SK-N-SH (cell line): Measurements from ENCODE around the gene NISCH. TPM values are rescaled to one million over a fixed set of nuclear protein-coding genes. Genes with fewer than 3 reads are reported as not detected.

Experiments used
- CTCF ChIA-PET: fragments of 300-600, 350-600 bp; formaldehyde crosslinking; extraction: SDS; loops from one replicate; lab custom pipeline; 2021; lab: Yijun Ruan, JAX
- POLR2A ChIA-PET: fragments of 350-600 bp; sonication (Branson Sonifier 250); formaldehyde crosslinking; extraction: SDS; loops from one replicate; lab custom pipeline; 2020; ENCODE audit warnings: antibody characterized with exemption, inconsistent platforms; lab: Yijun Ruan, JAX
- DNase-seq: peaks from one replicate; pipeline ENCODE4 v3.0.0; 2012
- H2AFZ ChIP-seq: fragments of 200-600 bp; sonication (generic); 2 replicates; pipeline ENCODE4 v1.8.1; 2016; ENCODE audit warnings: antibody characterized with exemption, mild to moderate bottlenecking, low read depth
- H3F3A ChIP-seq: fragments of 200-600 bp; sonication (generic); replicated peaks from 2 replicates; pipeline ENCODE3; 2016; ENCODE audit warnings: antibody characterized with exemption, mild to moderate bottlenecking; ENCODE audit not compliant: insufficient read depth
- H3K27ac ChIP-seq, 2 experiments: fragments of 200-500 bp in 1 of 2; fragments of 200-600 bp in 1 of 2; sonication (Bioruptor generic) in 1 of 2; sonication (generic), shearing (Covaris generic) in 1 of 2; 2 replicates each; pipeline versions ENCODE4 v1.5.1 to v1.6.1; 2014 to 2016; ENCODE audit warnings: low read depth in 2 of 2, inconsistent platforms in 1 of 2, low read length in 1 of 2, mild to moderate bottlenecking in 1 of 2, mixed read lengths in 1 of 2
- H3K27me3 ChIP-seq: fragments of 200-600 bp; sonication (generic), shearing (Covaris generic); 2 replicates; pipeline ENCODE4 v1.6.1; 2016; ENCODE audit warnings: mixed run types; ENCODE audit not compliant: insufficient read depth
- H3K36me3 ChIP-seq, 2 experiments: fragments of 200-500 bp in 1 of 2; fragments of 200-600 bp in 1 of 2; sonication (Bioruptor generic) in 1 of 2; sonication (generic) in 1 of 2; replicated peaks in 1 of 2; 2 replicates each; pipeline versions ENCODE3 to v1.5.1; 2014 to 2016; ENCODE audit warnings: low read length in 1 of 2, mild to moderate bottlenecking in 1 of 2; ENCODE audit not compliant: insufficient read depth in 2 of 2, control insufficient read depth in 1 of 2
- H3K4me1 ChIP-seq, 2 experiments: fragments of 200-500 bp in 1 of 2; fragments of 200-600 bp in 1 of 2; sonication (Bioruptor generic) in 1 of 2; sonication (generic), shearing (Covaris generic) in 1 of 2; 2 replicates each; pipeline versions ENCODE4 v1.5.1 to v1.6.1; 2014 to 2016; ENCODE audit warnings: low read depth in 1 of 2, low read length in 1 of 2, mixed run types in 1 of 2; ENCODE audit not compliant: insufficient read depth in 2 of 2, control insufficient read depth in 1 of 2
- H3K4me2 ChIP-seq: fragments of 200-600 bp; sonication (generic), shearing (Covaris generic); 2 replicates; pipeline ENCODE4 v1.6.1; 2017; ENCODE audit warnings: mixed run types
- H3K4me3 ChIP-seq, 2 experiments: fragments of 200-500 bp in 1 of 2; fragments of 200-600 bp in 1 of 2; sonication (Bioruptor generic) in 1 of 2; sonication (generic), shearing (Covaris generic) in 1 of 2; 2 replicates each; pipeline versions ENCODE4 v1.5.1 to v1.8.1; 2014 to 2016; ENCODE audit warnings: low read depth in 2 of 2, inconsistent platforms in 1 of 2, low read length in 1 of 2, mild to moderate bottlenecking in 1 of 2, mixed read lengths in 1 of 2, moderate library complexity in 1 of 2
- H3K79me2 ChIP-seq: fragments of 200-600 bp; sonication (generic); 2 replicates; pipeline ENCODE4 v1.8.1; 2017; ENCODE audit warnings: mild to moderate bottlenecking; ENCODE audit not compliant: insufficient read depth
- H3K9ac ChIP-seq: fragments of 200-600 bp; sonication (generic); 2 replicates; pipeline ENCODE4 v1.6.1; 2017; ENCODE audit warnings: mixed run types
- H3K9me2 ChIP-seq: fragments of 200-600 bp; sonication (generic); 2 replicates; pipeline ENCODE4 v1.6.1; 2017; ENCODE audit warnings: mixed run types
- H3K9me3 ChIP-seq: fragments of 200-600 bp; sonication (generic); 2 replicates; pipeline ENCODE4 v1.6.1; 2017; ENCODE audit warnings: mixed run types, mild to moderate bottlenecking, moderate library complexity
- H4K20me1 ChIP-seq: fragments of 200-600 bp; sonication (generic); 2 replicates; pipeline ENCODE4 v1.6.1; 2017; ENCODE audit warnings: mild to moderate bottlenecking, mixed run types; ENCODE audit not compliant: insufficient read depth
- EP300 ChIP-seq, 2 experiments: IDR thresholded peaks; 2 replicates each; pipeline versions ENCODE4 v1.4.0 to v1.6.1; 2012; ENCODE audit warnings: borderline replicate concordance in 1 of 2, low read depth in 1 of 2, low read length in 1 of 2
- FOXJ3 ChIP-seq: sonication (generic); formaldehyde crosslinking; IDR thresholded peaks from 2 replicates; pipeline ENCODE4 v1.5.1; 2020; ENCODE audit warnings: mild to moderate bottlenecking, missing genetic modification reagents
- FOXM1 ChIP-seq: IDR thresholded peaks from 2 replicates; pipeline ENCODE4 v1.4.0; 2012; ENCODE audit warnings: low read depth, mild to moderate bottlenecking
- GABPA ChIP-seq: IDR thresholded peaks from 2 replicates; pipeline ENCODE4 v1.4.0; 2012; ENCODE audit warnings: low read depth, mild to moderate bottlenecking
- GATA2 ChIP-seq: sonication (generic); formaldehyde crosslinking; IDR thresholded peaks from 2 replicates; pipeline ENCODE4 v1.5.0; 2020; ENCODE audit warnings: mild to moderate bottlenecking, missing genetic modification reagents
- JUND ChIP-seq: IDR thresholded peaks from 2 replicates; pipeline ENCODE4 v1.4.0; 2012
- MEF2A ChIP-seq: IDR thresholded peaks from 2 replicates; pipeline ENCODE4 v1.4.0; 2012; ENCODE audit warnings: low read depth, borderline replicate concordance
- POLR2AphosphoS5 ChIP-seq: IDR thresholded peaks from 2 replicates; pipeline ENCODE4 v1.6.1; 2012; ENCODE audit warnings: low read depth, low read length
- RFX5 ChIP-seq: IDR thresholded peaks from 2 replicates; pipeline ENCODE4 v1.6.1; 2012; ENCODE audit warnings: mild to moderate bottlenecking, improper control_type of control experiment, low read length
- RXRA ChIP-seq: IDR thresholded peaks from 2 replicates; pipeline ENCODE4 v1.4.0; 2012; ENCODE audit warnings: low read depth, mild to moderate bottlenecking, borderline replicate concordance
- SMC3 ChIP-seq: IDR thresholded peaks from 2 replicates; pipeline ENCODE4 v1.6.1; 2012; ENCODE audit warnings: low read depth, low read length, improper control_type of control experiment
- TAF1 ChIP-seq: IDR thresholded peaks from 2 replicates; pipeline ENCODE4 v1.6.1; 2012; ENCODE audit warnings: low read depth, mild to moderate bottlenecking, low read length, moderate library complexity, borderline replicate concordance
- TCF12 ChIP-seq: IDR thresholded peaks from 2 replicates; pipeline ENCODE4 v1.4.0; 2012
- TEAD4 ChIP-seq: IDR thresholded peaks from 2 replicates; pipeline ENCODE4 v1.4.0; 2012; ENCODE audit warnings: mild to moderate bottlenecking, borderline replicate concordance; ENCODE audit not compliant: insufficient read depth
- YY1 ChIP-seq: IDR thresholded peaks from 2 replicates; pipeline ENCODE4 v1.4.0; 2012; ENCODE audit warnings: low read depth, mild to moderate bottlenecking
- WGBS: methylation state at CpG from one replicate; pipeline ENCODE4 v1.1.6; 2017; ENCODE audit warnings: low lambda C conversion rate; 5-methylcytosine and 5-hydroxymethylcytosine counted together
- polyA plus RNA-seq, 3 experiments: library from polyadenylated mRNA; depleted of rRNA; stranded (reverse); fragments of >200 nt; gene quantifications; 2 replicates each; pipeline ENCODE4 v1.2.3, GENCODE V29; 2012
- TF ChIP-seq, protein P1 (sequence below): fragments of 200-600 bp; sonication (generic); IDR thresholded peaks from 2 replicates; pipeline ENCODE4 v1.6.1; 2017; ENCODE audit warnings: antibody characterized with exemption, mild to moderate bottlenecking, moderate library complexity
- TF ChIP-seq, protein P2 (sequence below): IDR thresholded peaks from 2 replicates; pipeline ENCODE4; 2012
- TF ChIP-seq, protein P3 (sequence below): IDR thresholded peaks from 2 replicates; pipeline ENCODE4 v1.4.0; 2012; ENCODE audit warnings: low read depth, borderline replicate concordance
- TF ChIP-seq, protein P4 (sequence below): IDR thresholded peaks from 2 replicates; pipeline ENCODE4 v1.4.0; 2012; ENCODE audit warnings: low read depth, borderline replicate concordance
- TF ChIP-seq, protein P5 (sequence below): fragments of 150-350 bp; IDR thresholded peaks from 2 replicates; pipeline ENCODE4 v1.6.1; 2016; ENCODE audit warnings: mild to moderate bottlenecking, low read depth, low read length
- TF ChIP-seq, protein P6 (sequence below): IDR thresholded peaks from 2 replicates; pipeline ENCODE4 v1.4.0; 2012; ENCODE audit warnings: low read depth

The NISCH gene
- polyA plus RNA-seq, 1 of the 3 experiments (the other 2 are of a cell fraction) = 77.5 TPM

DNA sequence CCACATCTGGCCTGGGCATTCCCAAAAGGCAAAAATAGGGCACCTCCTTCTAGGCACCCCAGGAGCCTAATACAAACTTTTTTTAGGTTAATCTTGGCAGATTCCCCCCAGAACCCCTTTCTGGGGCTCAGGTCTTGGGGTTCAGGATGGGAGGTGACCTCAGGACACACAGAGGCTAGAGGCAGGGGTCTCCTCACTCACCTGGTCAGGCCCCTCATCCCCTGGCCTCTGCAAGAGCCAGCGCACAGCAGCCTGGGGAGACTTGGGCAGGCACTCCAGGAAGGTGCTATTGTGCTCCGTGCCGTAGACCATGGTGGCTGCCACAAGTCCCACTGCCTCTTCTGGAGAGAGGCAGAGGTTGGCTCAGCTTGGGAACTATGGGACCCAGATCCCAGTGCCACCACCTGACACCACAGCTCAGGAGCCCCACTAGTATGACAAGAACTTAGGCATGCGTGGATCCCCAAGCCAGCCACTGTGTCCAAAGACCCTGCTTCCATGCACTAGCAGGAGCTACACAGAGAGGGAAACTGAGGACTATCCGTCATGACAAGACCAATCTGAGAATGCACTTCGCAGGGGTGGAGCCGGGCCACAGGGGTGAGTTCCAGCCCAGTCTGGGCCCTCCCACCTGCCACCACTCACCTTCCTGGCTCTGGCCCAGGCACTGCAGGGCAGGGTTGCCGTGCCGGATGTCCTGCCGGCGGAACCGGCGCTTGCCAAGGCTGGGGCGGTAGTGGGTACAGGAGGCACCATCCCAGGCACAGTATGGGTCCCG lies 17.9 kb upstream of the NISCH start:
- WGBS = 63% methylated on average over 3 of the region's 15 CpGs
- H3K4me1 ChIP-seq = peaks cover 0 to 5% of the 10 kb centered on the region in 2 experiments; a peak in 1 of 4 replicates
- no peaks in the 10 kb centered on the region for H3F3A ChIP-seq
- no peak for DNase-seq
- no peaks in the 10 kb centered on the region for H3K79me2 ChIP-seq
- TF ChIP-seq TEAD4 (no peak), GABPA (no peak), GATA2 (CRISPR knock-in tag) (no peak)
- H3K4me3 ChIP-seq = no peak overlapping the region
- H3K9me2 ChIP-seq = no peaks in the 10 kb centered on the region
- H3K36me3 ChIP-seq = no peaks in the 10 kb centered on the region
- H3K4me2 ChIP-seq = no peak overlapping the region
- H2AFZ ChIP-seq = no peak overlapping the region
- no peaks in the 10 kb centered on the region for H3K27me3 ChIP-seq
- ChIA-PET CTCF (interaction anchor here (2.2 to 28.4 kb wide), 3 partner anchors 9 to 24 kb away, joined by 7 to 578 read pairs (median 11); partner anchors contain the start of genes NISCH, SEMA3G and TNNC1), POLR2A (no interaction called here)
- H4K20me1 ChIP-seq = no peaks in the 10 kb centered on the region
- H3K27ac ChIP-seq = no peak overlapping the region
- no peaks in the 10 kb centered on the region for H3K9me3 ChIP-seq
- H3K9ac ChIP-seq = no peak overlapping the region

DNA sequence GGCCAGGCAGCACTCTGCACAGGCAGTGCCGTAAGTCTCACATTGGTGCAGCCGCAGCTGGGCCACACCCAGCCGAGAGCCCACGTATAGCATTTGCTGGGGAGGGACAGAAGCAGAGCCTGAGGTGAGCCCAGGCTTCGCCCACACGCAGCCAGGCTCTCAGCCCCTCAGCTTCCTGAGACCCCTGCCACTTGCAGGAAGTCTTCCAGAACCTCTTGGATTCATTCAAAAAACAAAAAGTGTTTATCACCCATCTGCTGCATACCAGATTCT lies 17.4 kb upstream of the NISCH start:
- no peak for DNase-seq

More for the DNA sequence above, 17.4 kb upstream of the NISCH start:
- H3K36me3 ChIP-seq = no peaks in the 10 kb centered on the region
- WGBS = 71% methylated on average over 4 of the region's 6 CpGs
- no peaks in the 10 kb centered on the region for H3K27me3 ChIP-seq
- H3K79me2 ChIP-seq = no peaks in the 10 kb centered on the region
- TF ChIP-seq TEAD4 = no peak
- no peak for TF ChIP-seq RFX5
- TF ChIP-seq TCF12 = no peak
- TF ChIP-seq TAF1 = no peak
- no peak for TF ChIP-seq GABPA
- TF ChIP-seq, protein P1, sequence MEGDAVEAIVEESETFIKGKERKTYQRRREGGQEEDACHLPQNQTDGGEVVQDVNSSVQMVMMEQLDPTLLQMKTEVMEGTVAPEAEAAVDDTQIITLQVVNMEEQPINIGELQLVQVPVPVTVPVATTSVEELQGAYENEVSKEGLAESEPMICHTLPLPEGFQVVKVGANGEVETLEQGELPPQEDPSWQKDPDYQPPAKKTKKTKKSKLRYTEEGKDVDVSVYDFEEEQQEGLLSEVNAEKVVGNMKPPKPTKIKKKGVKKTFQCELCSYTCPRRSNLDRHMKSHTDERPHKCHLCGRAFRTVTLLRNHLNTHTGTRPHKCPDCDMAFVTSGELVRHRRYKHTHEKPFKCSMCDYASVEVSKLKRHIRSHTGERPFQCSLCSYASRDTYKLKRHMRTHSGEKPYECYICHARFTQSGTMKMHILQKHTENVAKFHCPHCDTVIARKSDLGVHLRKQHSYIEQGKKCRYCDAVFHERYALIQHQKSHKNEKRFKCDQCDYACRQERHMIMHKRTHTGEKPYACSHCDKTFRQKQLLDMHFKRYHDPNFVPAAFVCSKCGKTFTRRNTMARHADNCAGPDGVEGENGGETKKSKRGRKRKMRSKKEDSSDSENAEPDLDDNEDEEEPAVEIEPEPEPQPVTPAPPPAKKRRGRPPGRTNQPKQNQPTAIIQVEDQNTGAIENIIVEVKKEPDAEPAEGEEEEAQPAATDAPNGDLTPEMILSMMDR = no peak
- TF ChIP-seq, protein P2, sequence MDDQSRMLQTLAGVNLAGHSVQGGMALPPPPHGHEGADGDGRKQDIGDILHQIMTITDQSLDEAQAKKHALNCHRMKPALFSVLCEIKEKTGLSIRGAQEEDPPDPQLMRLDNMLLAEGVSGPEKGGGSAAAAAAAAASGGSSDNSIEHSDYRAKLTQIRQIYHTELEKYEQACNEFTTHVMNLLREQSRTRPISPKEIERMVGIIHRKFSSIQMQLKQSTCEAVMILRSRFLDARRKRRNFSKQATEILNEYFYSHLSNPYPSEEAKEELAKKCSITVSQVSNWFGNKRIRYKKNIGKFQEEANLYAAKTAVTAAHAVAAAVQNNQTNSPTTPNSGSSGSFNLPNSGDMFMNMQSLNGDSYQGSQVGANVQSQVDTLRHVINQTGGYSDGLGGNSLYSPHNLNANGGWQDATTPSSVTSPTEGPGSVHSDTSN = no peak
- TF ChIP-seq, protein P3, sequence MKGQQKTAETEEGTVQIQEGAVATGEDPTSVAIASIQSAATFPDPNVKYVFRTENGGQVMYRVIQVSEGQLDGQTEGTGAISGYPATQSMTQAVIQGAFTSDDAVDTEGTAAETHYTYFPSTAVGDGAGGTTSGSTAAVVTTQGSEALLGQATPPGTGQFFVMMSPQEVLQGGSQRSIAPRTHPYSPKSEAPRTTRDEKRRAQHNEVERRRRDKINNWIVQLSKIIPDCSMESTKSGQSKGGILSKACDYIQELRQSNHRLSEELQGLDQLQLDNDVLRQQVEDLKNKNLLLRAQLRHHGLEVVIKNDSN = no peak
- TF ChIP-seq FOXJ3 (CRISPR knock-in tag) = no peak
- TF ChIP-seq, protein P4, sequence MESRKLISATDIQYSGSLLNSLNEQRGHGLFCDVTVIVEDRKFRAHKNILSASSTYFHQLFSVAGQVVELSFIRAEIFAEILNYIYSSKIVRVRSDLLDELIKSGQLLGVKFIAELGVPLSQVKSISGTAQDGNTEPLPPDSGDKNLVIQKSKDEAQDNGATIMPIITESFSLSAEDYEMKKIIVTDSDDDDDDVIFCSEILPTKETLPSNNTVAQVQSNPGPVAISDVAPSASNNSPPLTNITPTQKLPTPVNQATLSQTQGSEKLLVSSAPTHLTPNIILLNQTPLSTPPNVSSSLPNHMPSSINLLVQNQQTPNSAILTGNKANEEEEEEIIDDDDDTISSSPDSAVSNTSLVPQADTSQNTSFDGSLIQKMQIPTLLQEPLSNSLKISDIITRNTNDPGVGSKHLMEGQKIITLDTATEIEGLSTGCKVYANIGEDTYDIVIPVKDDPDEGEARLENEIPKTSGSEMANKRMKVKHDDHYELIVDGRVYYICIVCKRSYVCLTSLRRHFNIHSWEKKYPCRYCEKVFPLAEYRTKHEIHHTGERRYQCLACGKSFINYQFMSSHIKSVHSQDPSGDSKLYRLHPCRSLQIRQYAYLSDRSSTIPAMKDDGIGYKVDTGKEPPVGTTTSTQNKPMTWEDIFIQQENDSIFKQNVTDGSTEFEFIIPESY = no peak
- no peak for TF ChIP-seq RXRA
- TF ChIP-seq MEF2A = no peak
- no peak for TF ChIP-seq YY1
- TF ChIP-seq, protein P5, sequence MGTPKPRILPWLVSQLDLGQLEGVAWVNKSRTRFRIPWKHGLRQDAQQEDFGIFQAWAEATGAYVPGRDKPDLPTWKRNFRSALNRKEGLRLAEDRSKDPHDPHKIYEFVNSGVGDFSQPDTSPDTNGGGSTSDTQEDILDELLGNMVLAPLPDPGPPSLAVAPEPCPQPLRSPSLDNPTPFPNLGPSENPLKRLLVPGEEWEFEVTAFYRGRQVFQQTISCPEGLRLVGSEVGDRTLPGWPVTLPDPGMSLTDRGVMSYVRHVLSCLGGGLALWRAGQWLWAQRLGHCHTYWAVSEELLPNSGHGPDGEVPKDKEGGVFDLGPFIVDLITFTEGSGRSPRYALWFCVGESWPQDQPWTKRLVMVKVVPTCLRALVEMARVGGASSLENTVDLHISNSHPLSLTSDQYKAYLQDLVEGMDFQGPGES = no peak
- no peak for TF ChIP-seq SMC3
- TF ChIP-seq EP300 (IDR thresholded peaks at IDR 0.05; ENCODE audit: borderline replicate concordance in 1 of 2, low read depth in 1 of 2, low read length in 1 of 2) = no peak
- TF ChIP-seq JUND = no peak
- TF ChIP-seq, protein P6, sequence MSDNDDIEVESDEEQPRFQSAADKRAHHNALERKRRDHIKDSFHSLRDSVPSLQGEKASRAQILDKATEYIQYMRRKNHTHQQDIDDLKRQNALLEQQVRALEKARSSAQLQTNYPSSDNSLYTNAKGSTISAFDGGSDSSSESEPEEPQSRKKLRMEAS = no peak
- TF ChIP-seq FOXM1 = no peak
- TF ChIP-seq POLR2AphosphoS5 = no peak
- no peak overlapping the region for H3K9ac ChIP-seq
- no peaks in the 10 kb centered on the region for H3F3A ChIP-seq
- no peaks in the 10 kb centered on the region for H4K20me1 ChIP-seq
- H3K4me1 ChIP-seq = peaks cover 0 to 5% of the 10 kb centered on the region in 2 experiments; a peak in 1 of 4 replicates
- POLR2A ChIA-PET = no interaction called here
- H3K9me2 ChIP-seq = no peaks in the 10 kb centered on the region
- H3K4me3 ChIP-seq = no peak overlapping the region
- no peaks in the 10 kb centered on the region for H3K9me3 ChIP-seq
- CTCF ChIA-PET = interaction anchor here (1.9 to 28.4 kb wide), 3 partner anchors 10 kb away, joined by 7 to 578 read pairs (median 11); partner anchors contain the start of genes NISCH, SEMA3G and TNNC1
- H3K4me2 ChIP-seq = no peak overlapping the region
- H3K27ac ChIP-seq = no peak overlapping the region
- no peak overlapping the region for H2AFZ ChIP-seq
